SW480 (cell line): Measurements from ENCODE around the gene PCDHB10.
"Not testable (repeated sequence)": the region's sequence is repeated elsewhere in the genome, so short reads cannot be mapped to it uniquely, and the experiment has no call there.

Source experiments
- DNase-seq: peaks from one replicate; pipeline ENCODE4 v3.0.0-alpha.2; 2016; ENCODE audit warnings: low spot score

Gene PCDHB10

DNA sequence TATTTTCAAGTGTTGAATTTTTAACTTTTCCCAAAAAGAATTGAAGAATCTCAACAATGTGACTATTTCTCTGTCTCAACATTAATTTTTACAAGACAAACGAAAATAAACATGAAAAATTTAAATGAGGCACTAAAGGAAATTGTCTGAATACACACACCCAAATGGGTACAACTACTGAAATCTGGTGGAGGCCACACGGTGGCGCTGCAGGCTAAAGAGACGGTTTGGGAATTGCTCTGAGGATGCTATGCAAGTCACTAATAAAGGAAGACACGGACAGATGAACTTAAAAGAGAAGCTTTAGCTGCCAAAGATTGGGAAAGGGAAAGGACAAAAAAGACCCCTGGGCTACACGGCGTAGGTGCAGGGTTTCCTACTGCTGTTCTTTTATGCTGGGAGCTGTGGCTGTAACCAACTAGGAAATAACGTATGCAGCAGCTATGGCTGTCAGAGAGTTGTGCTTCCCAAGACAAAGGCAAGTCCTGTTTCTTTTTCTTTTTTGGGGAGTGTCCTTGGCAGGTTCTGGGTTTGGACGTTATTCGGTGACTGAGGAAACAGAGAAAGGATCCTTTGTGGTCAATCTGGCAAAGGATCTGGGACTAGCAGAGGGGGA, at the start of gene PCDHB10:
PCDHB10 (plus strand) TSS at position 244 of the 616 bp plus-strand sequence; CDS start at position 444, 200 bp downstream.
- DNase-seq, result peak; percentile 36

DNA sequence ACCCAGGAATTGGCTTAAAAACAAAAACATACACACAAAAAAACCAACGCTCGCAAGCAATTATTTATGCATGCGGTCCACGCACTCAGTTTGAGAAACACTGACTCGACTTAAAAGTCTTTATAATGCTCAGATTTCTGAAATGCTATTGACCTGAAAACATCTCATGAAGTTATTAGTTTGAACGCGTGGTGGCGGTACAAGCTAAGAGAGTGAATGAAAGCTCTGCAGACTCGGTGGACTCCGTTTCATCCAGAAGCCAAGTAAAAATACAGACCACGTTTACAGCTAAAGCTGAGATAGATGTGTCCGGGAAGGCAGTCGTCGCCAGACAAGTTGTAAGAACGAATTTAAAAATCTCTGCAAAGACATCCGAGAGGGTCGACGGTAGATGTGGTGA, 42.3 kb upstream of the PCDHB10 start, which contains the start of gene PCDHB6:
PCDHB6 (plus strand) TSS at position 246 of the 400 bp plus-strand sequence. CDS start 201 bp downstream, outside the sequence.
- DNase-seq, result no peak

DNA sequence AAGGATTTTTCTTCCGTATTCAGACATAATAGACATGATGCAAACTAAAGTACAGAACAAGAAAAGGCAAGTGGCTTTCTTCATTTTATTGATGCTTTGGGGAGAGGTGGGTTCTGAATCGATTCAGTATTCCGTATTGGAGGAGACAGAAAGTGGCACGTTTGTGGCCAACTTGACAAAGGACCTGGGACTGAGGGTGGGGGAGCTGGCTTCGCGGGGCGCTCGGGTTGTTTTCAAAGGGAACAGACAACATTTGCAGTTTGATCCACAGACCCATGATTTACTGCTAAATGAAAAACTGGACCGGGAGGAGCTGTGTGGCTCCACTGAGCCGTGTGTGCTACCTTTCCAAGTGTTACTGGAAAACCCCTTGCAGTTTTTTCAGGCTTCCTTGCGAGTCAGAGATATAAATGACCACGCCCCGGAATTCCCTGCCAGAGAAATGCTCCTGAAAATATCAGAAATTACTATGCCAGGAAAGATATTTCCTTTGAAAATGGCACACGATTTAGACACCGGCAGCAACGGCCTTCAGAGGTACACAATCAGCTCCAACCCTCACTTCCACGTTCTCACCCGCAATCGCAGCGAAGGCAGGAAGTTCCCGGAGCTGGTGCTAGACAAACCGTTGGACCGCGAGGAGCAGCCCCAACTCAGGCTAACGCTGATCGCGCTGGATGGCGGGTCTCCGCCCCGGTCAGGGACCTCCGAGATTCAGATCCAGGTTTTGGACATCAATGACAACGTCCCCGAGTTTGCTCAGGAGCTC, 41.7 kb upstream of the PCDHB10 start:
- no peak for DNase-seq

DNA sequence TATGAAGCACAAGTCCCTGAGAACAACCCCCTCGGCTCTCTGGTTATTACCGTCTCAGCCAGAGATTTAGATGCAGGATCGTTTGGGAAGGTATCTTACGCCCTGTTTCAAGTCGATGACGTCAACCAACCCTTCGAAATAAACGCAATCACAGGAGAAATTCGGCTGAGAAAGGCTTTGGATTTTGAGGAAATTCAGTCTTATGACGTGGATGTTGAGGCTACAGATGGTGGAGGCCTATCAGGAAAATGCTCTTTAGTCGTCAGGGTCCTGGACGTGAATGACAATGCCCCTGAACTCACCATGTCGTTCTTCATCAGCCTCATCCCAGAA, 41.2 kb upstream of the PCDHB10 start:
- no peak for DNase-seq

DNA sequence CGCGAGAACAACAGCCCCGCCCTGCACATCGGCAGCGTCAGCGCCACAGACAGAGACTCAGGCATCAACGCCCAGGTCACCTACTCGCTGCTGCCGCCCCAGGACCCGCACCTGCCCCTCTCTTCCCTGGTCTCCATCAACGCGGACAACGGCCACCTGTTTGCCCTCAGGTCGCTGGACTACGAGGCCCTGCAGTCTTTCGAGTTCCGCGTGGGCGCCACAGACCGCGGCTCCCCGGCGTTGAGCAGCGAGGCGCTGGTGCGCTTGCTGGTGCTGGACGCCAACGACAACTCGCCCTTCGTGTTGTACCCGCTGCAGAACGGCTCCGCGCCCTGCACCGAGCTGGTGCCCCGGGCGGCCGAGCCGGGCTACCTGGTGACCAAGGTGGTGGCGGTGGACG, 40.5 kb upstream of the PCDHB10 start:
- not testable (repeated sequence) for DNase-seq

DNA sequence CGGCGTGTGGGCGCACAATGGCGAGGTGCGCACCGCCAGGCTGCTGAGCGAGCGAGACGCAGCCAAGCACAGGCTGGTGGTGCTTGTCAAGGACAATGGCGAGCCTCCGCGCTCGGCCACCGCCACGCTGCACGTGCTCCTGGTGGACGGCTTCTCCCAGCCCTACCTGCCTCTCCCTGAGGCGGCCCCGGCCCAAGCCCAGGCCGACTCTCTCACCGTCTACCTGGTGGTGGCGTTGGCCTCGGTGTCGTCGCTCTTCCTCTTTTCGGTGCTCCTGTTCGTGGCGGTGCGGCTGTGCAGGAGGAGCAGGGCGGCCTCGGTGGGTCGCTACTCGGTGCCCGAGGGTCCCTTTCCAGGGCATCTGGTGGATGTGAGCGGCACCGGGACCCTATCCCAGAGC, 40.1 kb upstream of the PCDHB10 start:
- not testable (repeated sequence) for DNase-seq

DNA sequence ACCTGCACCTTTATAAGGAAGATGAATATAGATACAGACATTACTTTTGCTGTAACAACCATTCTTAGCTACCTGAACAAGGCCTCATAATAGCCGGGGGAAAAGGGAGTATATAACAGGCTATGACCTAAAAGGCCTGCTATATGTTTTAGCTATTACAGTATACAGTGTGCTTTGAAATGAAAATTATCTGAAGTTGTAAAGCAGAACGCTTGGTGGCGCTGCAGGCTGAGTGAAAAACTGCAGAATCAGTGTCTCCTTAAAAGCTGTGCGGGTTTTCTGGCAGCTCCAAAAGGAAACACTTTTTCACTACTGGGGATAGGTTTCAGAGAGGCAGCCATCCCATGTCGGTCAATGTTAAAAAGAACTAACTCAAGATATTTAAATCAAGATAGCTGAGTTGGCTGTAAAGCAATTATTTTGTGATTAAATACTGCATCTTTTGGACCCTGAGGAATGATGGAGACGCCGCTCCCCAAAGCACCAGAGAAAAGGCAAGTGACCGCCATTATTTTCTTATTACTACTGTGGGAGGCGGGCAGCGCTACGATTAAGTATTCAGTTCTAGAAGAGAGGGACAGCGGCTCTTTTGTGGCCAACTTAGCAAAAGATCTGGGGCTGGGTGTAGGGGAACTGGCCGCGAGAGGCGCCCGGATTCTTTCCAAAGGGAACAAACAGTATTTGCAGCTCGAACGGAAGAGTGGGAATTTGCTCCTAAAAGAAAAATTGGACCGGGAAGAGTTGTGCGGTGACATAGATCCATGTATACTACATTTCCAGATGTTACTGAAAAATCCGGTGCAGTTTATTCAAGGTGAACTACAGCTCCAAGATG, 36.4 kb upstream of the PCDHB10 start:
- no peak for DNase-seq

DNA sequence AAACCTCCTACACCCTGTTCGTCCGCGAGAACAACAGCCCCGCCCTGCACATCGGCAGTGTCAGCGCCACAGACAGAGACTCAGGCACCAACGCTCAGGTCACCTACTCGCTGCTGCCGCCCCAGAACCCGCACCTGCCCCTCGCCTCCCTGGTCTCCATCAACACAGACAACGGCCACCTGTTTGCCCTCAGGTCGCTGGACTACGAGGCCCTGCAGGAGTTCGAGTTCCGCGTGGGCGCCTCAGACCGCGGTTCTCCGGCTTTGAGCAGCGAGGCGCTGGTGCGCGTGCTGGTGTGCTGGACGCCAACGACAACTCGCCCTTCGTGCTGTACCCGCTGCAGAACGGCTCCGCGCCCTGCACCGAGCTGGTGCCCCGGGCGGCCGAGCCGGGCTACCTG, 34.8 kb upstream of the PCDHB10 start:
- not testable (repeated sequence) for DNase-seq

DNA sequence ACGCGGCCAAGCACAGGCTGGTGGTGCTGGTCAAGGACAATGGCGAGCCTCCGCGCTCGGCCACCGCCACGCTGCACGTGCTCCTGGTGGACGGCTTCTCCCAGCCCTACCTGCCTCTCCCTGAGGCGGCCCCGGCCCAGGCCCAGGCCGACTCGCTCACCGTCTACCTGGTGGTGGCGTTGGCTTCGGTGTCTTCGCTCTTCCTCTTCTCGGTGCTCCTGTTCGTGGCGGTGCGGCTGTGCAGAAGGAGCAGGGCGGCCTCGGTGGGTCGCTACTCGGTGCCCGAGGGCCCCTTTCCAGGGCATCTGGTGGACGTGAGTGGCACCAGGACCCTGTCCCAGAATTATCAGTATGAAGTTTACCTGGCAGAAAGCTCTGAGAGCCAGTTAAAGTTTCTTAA, 34.3 kb upstream of the PCDHB10 start:
- DNase-seq, result not testable (repeated sequence)

DNA sequence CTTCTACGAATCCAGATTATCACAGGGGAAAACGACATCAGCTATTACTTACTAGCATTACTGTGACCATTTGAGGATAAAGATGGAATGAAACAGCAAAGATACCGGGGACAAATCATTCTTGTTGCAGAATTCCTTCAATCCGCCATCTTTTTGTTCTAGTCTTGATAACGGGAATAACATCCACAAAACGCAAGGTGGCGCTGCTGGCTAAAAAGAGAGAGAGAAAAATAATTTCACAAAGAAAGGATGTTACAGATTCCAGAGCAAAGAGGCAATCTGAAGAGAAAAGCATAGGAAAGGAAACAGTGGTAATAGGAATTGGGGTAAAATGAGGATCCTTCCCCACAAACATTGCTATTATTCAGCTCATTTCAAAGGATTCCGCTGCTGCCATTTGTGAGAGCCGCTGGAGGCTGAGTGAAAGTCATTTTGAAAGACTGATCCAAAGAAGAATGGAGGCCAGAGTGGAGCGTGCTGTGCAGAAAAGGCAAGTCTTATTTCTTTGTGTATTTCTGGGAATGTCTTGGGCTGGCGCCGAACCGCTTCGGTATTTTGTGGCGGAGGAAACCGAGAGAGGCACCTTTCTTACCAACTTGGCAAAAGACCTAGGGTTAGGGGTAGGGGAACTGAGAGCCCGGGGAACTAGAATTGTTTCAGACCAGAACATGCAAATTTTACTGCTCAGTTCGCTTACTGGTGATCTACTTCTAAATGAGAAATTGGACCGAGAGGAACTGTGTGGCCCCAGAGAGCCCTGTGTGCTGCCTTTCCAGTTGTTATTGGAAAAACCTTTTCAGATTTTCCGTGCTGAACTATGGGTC, 19.6 kb upstream of the PCDHB10 start, which contains the start of gene PCDHB7:
PCDHB7 (plus strand) TSS at position 264 of the 824 bp plus-strand sequence; CDS start at position 456, 192 bp downstream.
- DNase-seq, result peak; percentile 36

DNA sequence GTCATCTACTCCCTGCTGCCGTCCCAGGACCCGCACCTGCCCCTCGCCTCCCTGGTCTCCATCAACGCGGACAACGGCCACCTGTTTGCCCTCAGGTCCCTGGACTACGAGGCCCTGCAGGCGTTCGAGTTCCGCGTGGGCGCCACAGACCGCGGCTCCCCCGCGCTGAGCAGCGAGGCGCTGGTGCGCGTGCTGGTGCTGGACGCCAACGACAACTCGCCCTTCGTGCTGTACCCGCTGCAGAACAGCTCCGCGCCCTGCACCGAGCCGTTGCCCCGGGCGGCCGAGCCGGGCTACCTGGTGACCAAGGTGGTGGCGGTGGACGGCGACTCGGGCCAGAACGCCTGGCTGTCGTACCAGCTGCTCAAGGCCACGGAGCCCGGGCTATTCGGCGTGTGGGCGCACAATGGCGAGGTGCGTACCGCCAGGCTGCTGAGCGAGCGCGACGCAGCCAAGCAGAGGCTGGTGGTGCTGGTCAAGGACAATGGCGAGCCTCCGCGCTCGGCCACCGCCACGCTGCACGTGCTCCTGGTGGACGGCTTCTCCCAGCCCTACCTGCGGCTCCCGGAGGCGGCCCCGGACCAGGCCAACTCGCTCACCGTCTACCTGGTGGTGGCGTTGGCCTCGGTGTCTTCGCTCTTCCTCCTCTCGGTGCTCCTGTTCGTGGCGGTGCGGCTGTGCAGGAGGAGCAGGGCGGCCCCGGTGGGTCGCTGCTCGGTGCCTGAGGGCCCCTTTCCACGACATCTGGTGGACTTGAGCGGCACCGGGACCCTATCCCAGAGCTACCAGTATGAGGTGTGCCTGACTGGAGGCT, 17.7 kb upstream of the PCDHB10 start:
- not testable (repeated sequence) for DNase-seq

DNA sequence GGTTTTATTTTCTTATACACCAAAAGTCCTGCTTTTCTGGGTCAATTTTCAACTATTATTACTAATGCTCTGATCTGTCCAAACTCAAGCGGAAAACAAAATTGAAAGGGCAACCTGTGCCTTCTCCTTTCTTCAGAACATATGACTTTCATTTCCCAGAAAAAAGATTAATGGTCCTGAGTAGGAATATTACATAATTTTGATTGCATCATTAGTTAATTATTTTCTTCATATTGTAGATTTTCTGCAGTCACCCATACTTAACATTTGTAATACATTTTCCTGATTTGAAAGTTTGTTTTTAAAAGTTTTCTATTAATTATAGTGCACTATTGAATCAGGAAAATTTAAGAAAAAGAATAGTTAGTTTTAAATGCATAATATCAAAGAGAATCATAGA, 16.2 kb upstream of the PCDHB10 start:
- DNase-seq, result no peak

DNA sequence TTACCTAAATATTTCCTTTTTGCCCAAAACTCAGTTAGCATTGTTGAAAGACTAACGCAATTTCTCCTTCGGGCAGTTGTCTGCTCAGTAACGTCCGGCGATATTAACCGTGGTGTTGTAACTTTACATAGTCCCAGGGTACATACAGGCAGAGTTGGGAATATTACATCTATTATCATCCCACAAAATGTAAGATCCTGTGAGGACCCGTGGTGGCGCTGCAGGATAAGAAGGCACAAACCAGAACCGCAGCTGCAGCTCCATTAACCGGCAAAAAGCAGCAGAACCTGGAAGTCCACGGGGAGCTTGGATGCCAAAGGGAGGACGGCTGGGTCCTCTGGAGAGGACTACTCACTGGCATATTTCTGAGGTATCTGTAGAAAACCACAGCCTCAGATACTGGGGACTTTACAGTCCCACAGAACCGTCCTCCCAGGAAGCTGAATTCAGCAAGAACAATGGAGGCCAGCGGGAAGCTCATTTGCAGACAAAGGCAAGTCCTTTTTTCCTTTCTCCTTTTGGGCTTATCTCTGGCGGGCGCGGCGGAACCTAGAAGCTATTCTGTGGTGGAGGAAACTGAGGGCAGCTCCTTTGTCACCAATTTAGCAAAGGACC, 14.5 kb upstream of the PCDHB10 start, which contains the start of gene PCDHB8:
PCDHB8 (plus strand) TSS at position 214 of the 615 bp plus-strand sequence; CDS start at position 459, 245 bp downstream.
- DNase-seq, result peak; percentile 29

DNA sequence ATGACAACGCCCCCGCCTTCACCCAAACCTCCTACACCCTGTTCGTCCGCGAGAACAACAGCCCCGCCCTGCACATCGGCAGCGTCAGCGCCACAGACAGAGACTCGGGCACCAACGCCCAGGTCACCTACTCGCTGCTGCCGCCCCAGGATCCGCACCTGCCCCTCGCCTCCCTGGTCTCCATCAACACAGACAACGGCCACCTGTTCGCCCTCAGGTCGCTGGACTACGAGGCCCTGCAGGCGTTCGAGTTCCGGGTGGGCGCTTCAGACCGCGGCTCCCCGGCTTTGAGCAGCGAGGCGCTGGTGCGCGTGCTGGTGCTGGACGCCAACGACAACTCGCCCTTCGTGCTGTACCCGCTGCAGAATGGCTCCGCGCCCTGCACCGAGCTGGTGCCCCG, 12.8 kb upstream of the PCDHB10 start:
- not testable (repeated sequence) for DNase-seq

DNA sequence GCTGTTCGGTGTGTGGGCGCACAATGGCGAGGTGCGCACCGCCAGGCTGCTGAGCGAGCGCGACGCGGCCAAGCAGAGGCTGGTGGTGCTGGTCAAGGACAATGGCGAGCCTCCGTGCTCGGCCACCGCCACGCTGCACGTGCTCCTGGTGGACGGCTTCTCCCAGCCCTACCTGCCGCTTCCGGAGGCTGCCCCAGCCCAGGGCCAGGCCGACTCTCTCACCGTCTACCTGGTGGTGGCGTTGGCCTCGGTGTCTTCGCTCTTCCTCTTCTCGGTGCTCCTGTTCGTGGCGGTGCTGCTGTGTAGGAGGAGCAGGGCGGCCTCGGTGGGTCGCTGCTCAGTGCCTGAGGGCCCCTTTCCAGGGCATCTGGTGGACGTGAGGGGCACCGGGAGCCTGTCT, 12.3 kb upstream of the PCDHB10 start:
- DNase-seq, result not testable (repeated sequence)

DNA sequence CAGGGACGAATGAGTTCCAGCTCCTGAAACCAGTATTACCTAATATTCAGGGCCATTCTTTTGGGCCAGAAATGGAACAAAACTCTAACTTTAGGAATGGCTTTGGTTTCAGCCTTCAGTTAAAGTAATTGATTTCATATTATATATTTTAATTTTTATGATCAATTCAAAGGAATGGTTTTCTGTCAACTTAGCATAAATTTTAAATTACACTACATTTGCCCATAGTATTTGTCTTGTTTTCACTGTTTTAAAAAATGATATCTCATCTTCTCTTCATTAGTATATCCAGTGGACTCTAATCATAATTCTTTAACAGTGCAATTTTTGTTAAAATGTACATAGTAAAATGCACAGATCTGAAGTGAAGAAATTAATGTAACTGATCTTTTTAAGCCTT, 11.8 kb upstream of the PCDHB10 start:
- DNase-seq, result no peak

DNA sequence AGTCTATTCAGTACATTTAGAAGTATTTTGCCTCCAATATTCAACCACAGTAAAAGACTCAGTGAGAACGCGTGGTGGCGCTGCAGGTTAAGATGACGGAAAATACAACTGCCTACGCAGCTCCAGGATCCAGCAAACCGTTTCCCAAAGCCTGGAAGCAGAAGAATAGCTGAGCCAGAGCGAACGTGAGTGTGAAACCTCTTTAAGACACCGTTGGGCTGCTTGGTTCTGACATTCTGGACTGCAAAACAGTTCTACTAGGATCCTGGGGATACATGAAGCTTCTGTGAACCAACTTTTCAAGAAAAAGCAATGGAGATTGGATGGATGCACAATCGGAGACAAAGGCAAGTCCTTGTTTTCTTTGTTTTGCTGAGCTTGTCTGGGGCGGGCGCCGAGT, 9.9 kb upstream of the PCDHB10 start, which contains the start of gene PCDHB16:
PCDHB16 (plus strand) TSS at position 140 of the 400 bp plus-strand sequence; CDS start at position 313, 173 bp downstream.
- DNase-seq, result no peak

DNA sequence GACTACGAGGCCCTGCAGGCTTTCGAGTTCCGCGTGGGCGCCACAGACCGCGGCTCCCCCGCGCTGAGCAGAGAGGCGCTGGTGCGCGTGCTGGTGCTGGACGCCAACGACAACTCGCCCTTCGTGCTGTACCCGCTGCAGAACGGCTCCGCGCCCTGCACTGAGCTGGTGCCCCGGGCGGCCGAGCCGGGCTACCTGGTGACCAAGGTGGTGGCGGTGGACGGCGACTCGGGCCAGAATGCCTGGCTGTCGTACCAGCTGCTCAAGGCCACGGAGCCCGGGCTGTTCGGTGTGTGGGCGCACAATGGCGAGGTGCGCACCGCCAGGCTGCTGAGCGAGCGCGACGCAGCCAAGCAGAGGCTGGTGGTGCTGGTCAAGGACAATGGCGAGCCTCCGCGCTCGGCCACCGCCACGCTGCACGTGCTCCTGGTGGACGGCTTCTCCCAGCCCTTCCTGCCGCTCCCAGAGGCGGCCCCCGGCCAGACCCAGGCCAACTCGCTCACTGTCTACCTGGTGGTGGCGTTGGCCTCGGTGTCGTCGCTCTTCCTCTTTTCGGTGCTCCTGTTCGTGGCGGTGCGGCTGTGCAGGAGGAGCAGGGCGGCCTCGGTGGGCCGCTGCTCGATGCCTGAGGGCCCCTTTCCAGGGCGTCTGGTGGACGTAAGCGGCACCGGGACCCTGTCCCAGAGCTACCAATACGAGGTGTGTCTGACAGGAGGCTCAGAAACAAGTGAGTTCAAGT, 7.9 kb upstream of the PCDHB10 start:
- not testable (repeated sequence) for DNase-seq

DNA sequence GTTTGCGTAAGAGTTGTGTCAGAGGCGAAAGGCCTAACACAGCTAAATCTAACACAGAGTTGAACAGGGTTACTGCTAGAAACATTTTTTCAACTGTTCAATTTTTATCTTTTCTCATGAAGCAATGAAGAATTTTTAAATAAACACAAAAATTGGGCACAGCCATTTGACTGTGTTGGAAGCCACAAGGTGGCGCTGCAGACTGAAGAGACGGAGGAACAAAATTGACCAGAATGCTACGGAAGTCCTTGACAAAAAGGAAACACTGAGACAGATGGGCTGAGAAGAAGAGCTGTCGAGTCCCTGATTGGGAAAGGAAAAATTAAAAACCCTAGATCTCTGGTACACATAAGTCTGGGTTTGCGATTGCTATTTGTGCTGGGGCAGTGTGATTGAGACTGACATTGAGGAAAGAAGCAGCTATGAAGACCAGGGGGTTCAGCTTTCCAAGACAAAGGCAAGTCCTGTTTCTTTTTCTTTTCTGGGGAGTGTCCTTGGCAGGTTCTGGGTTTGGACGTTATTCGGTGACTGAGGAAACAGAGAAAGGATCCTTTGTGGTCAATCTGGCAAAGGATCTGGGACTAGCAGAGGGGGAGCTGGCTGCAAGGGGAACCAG, 5.1 kb upstream of the PCDHB10 start, which contains the start of gene PCDHB9:
PCDHB9 (plus strand) TSS at position 265 of the 616 bp plus-strand sequence; CDS start at position 423, 158 bp downstream.
- DNase-seq, result peak; percentile 17
